AG09319 (cell line): ENCODE data around the gene BTBD17.

ENCODE experiments used
- DNase-seq: peaks from one replicate; pipeline ENCODE4 v3.0.0-alpha.2; 2010; ENCODE audit warnings: low read depth; ENCODE audit errors: extremely low read depth
- TF ChIP-seq, protein P1 (sequence below): IDR thresholded peaks from 2 replicates; pipeline ENCODE4 v1.5.1; 2011; ENCODE audit warnings: low read depth, mild to moderate bottlenecking, inconsistent platforms, low read length, moderate library complexity

BTBD17 gene

GRCh38 chr17:74356646-74357465 is 4.8 kb downstream of the BTBD17 start:
- TF ChIP-seq, protein P1, sequence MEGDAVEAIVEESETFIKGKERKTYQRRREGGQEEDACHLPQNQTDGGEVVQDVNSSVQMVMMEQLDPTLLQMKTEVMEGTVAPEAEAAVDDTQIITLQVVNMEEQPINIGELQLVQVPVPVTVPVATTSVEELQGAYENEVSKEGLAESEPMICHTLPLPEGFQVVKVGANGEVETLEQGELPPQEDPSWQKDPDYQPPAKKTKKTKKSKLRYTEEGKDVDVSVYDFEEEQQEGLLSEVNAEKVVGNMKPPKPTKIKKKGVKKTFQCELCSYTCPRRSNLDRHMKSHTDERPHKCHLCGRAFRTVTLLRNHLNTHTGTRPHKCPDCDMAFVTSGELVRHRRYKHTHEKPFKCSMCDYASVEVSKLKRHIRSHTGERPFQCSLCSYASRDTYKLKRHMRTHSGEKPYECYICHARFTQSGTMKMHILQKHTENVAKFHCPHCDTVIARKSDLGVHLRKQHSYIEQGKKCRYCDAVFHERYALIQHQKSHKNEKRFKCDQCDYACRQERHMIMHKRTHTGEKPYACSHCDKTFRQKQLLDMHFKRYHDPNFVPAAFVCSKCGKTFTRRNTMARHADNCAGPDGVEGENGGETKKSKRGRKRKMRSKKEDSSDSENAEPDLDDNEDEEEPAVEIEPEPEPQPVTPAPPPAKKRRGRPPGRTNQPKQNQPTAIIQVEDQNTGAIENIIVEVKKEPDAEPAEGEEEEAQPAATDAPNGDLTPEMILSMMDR = no peak
- no peak for DNase-seq

DNA sequence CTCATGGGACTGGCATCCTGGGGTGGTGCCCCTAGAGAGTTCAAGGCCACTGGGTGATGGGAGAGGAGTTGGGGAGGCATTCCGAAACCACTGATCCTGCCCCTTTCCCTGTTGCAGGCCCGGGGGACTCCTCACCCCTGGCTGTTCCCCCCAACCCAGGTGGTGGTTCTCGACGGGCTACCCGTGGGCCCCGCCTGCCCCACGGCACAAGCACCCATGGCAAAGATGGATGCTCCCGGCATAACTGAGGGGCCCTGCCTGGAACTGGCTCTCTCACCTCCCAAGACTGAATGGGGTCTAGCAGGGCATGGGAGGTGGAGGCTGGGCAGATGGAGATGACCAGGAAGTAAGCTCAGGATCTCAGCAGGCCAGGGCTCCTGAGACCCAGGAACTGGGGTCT is 6.6 kb downstream of the BTBD17 start:
- DNase-seq = no peak
- TF ChIP-seq, protein P1 = no peak

- no peak for DNase-seq
- TF ChIP-seq, protein P1 = no peak
Observed at GRCh38 chr17:74354561-74354960, 7.1 kb downstream of the BTBD17 start.

DNA sequence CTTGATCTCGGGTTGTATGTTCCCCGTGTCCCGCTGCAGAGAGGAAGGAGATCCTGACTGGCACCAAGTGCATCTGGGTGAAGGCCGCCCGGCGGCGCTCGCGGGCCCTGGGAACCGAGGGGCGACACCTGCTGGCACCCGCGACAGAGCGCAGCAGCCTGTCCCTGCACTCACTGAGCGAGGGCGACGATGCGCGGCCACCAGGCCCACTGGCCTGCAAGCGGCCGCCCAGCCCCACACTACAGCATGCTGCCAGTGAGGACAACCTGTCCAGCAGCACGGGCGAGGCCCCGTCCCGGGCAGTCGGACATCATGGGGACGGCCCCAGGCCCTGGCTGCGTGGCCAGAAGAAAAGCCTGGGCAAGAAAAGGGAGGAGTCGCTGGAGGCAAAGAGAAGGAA is 7.5 kb downstream of the BTBD17 start:
- no peak for DNase-seq
- TF ChIP-seq, protein P1 = no peak; the same call in none of the 2 replicates

GRCh38 chr17:74353446-74354060 is 8.1 kb downstream of the BTBD17 start:
- TF ChIP-seq, protein P1 = no peak
- no peak for DNase-seq

GRCh38 chr17:74351552-74352210 is 10.0 kb downstream of the BTBD17 start:
- TF ChIP-seq, protein P1 = no peak
- DNase-seq = no peak

DNA sequence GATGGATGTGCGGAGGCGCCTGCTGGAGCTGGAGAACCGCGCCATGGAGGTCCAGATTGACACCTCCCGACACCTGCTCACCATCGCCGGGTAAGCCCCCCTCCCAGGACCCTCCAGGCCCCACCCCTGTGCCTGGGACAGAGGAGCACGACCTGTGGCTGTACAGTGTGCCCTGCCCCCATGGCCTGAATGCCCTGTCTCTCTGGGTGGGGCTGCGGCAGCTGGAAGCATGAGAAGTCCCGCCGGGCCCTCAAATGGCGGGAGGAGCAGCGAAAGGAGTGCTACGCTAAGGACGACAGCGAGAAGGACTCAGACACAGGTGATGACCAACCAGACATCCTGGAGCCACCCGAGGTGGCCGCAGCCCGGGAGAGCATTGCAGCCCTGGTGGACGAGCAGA is 11.2 kb downstream of the BTBD17 start:
- no peak for DNase-seq

More for the DNA sequence above, 11.2 kb downstream of the BTBD17 start:
- TF ChIP-seq, protein P1 = no peak
